Measurements from ENCODE around the gene SV2B. TPM values are rescaled to one million over a fixed set of nuclear protein-coding genes. Genes with fewer than 3 reads are reported as not detected.

The SV2B gene
- total RNA-seq, 2 donors from 2014 or later, result not detected

GRCh38 chr15:91302588-91303439 is 202.8 kb downstream of the SV2B start:
- Mint-ChIP-seq H3K4me3 (no peak overlapping the region), H3K36me3 (no peaks in the 10 kb centered on the region), H3K9me3 (no peaks in the 10 kb centered on the region), H3K27ac (no peak overlapping the region), H3K4me1 (ENCODE audit: low read depth in 2 of 2) (peaks cover 5% of the 10 kb centered on the region in 2 donors), H3K27me3 (peaks cover 52 to 79% of the 10 kb centered on the region in 2 donors)
- DNase-seq (ENCODE audit: low spot score) (peak; percentile 63), ATAC-seq (peak; percentile 53 to 75)

GRCh38 chr15:91304210-91304609 is 204.2 kb downstream of the SV2B start:
- no peak overlapping the region for H3K27ac Mint-ChIP-seq
- no peak for DNase-seq (ENCODE audit: low spot score)
- H3K36me3 Mint-ChIP-seq, result no peaks in the 10 kb centered on the region
- H3K27me3 Mint-ChIP-seq, result peaks cover 53 to 75% of the 10 kb centered on the region in 2 donors
- no peak overlapping the region for H3K4me3 Mint-ChIP-seq
- peaks cover 12 to 14% of the 10 kb centered on the region in 2 donors for H3K4me1 Mint-ChIP-seq (ENCODE audit: low read depth in 2 of 2)
- ATAC-seq, result no peak
- H3K9me3 Mint-ChIP-seq, result no peaks in the 10 kb centered on the region

GRCh38 chr15:91304786-91305185 is 204.7 kb downstream of the SV2B start:
- Mint-ChIP-seq H3K4me1 (ENCODE audit: low read depth in 2 of 2) (peaks cover 16 to 19% of the 10 kb centered on the region in 2 donors), H3K27ac (no peak overlapping the region), H3K27me3 (peaks cover 59 to 81% of the 10 kb centered on the region in 2 donors), H3K36me3 (no peaks in the 10 kb centered on the region), H3K4me3 (no peak overlapping the region), H3K9me3 (no peaks in the 10 kb centered on the region)
- ATAC-seq (no peak), DNase-seq (ENCODE audit: low spot score) (no peak)

- Mint-ChIP-seq H3K4me1 (ENCODE audit: low read depth in 2 of 2) (peaks cover 18 to 21% of the 10 kb centered on the region in 2 donors), H3K4me3 (no peak overlapping the region), H3K27ac (no peak overlapping the region), H3K36me3 (no peaks in the 10 kb centered on the region), H3K27me3 (peaks cover 54 to 71% of the 10 kb centered on the region in 2 donors), H3K9me3 (no peaks in the 10 kb centered on the region)
- no peak for DNase-seq (ENCODE audit: low spot score)
- no peak for ATAC-seq
These were observed 206.1 kb downstream of the SV2B start for GRCh38 chr15:91306144-91306543.

GRCh38 chr15:91307601-91308000 is 207.5 kb downstream of the SV2B start:
- Mint-ChIP-seq H3K36me3 (no peaks in the 10 kb centered on the region), H3K4me3 (no peak overlapping the region), H3K27me3 (peaks cover 52 to 61% of the 10 kb centered on the region in 2 donors), H3K4me1 (ENCODE audit: low read depth in 2 of 2) (peaks cover 30 to 35% of the 10 kb centered on the region in 2 donors), H3K27ac (no peak overlapping the region), H3K9me3 (no peaks in the 10 kb centered on the region)
- no peak for ATAC-seq
- no peak for DNase-seq (ENCODE audit: low spot score)

GRCh38 chr15:91308199-91308598 is 208.1 kb downstream of the SV2B start:
- H3K9me3 Mint-ChIP-seq, result no peaks in the 10 kb centered on the region
- ATAC-seq, result peak; percentile 50 to 66
- H3K27me3 Mint-ChIP-seq, result peaks cover 52 to 62% of the 10 kb centered on the region in 2 donors
- DNase-seq (ENCODE audit: low spot score), result no peak
- H3K4me1 Mint-ChIP-seq (ENCODE audit: low read depth in 2 of 2), result peaks cover 31 to 41% of the 10 kb centered on the region in 2 donors
- H3K36me3 Mint-ChIP-seq, result peaks cover 2% of the 10 kb centered on the region
- H3K27ac Mint-ChIP-seq, result no peak overlapping the region
- peak overlapping the region; percentile 15 for H3K4me3 Mint-ChIP-seq

- Mint-ChIP-seq H3K4me3 (peak overlapping the region; percentile 1), H3K4me1 (ENCODE audit: low read depth in 2 of 2) (peaks cover 34 to 45% of the 10 kb centered on the region in 2 donors), H3K27me3 (peaks cover 52 to 62% of the 10 kb centered on the region in 2 donors), H3K9me3 (no peaks in the 10 kb centered on the region), H3K36me3 (peaks cover 7% of the 10 kb centered on the region), H3K27ac (no peak overlapping the region)
- DNase-seq (ENCODE audit: low spot score) (no peak), ATAC-seq (peak in 1 of 2 donors; percentile 41)
These were observed 208.8 kb downstream of the SV2B start for GRCh38 chr15:91308855-91309254.

GRCh38 chr15:91311986-91312385 is 211.9 kb downstream of the SV2B start:
- no peak for DNase-seq (ENCODE audit: low spot score)
- Mint-ChIP-seq H3K27me3 (peaks cover 37 to 38% of the 10 kb centered on the region in 2 donors), H3K4me1 (ENCODE audit: low read depth in 2 of 2) (peaks cover 46 to 58% of the 10 kb centered on the region in 2 donors), H3K27ac (no peak overlapping the region), H3K4me3 (peak overlapping the region; percentile 66), H3K9me3 (no peaks in the 10 kb centered on the region), H3K36me3 (peaks cover 7% of the 10 kb centered on the region)
- ATAC-seq, result peak; percentile 62 to 76

- Mint-ChIP-seq H3K4me1 (ENCODE audit: low read depth in 2 of 2) (peaks cover 31 to 49% of the 10 kb centered on the region in 2 donors), H3K4me3 (peak overlapping the region; percentile 66), H3K36me3 (peaks cover 7% of the 10 kb centered on the region), H3K27me3 (peaks cover 28 to 31% of the 10 kb centered on the region in 2 donors), H3K27ac (peak overlapping the region in 1 of 2 donors; percentile 24), H3K9me3 (no peaks in the 10 kb centered on the region)
- DNase-seq (ENCODE audit: low spot score) (no peak), ATAC-seq (peak; percentile 65 to 74)
These were observed 216.1 kb downstream of the SV2B start for GRCh38 chr15:91316126-91316525.

GRCh38 chr15:91318516-91318915 is 218.5 kb downstream of the SV2B start:
- Mint-ChIP-seq H3K4me1 (ENCODE audit: low read depth in 2 of 2) (peaks cover 12 to 25% of the 10 kb centered on the region in 2 donors), H3K4me3 (no peak overlapping the region), H3K27me3 (peaks cover 19 to 23% of the 10 kb centered on the region in 2 donors), H3K9me3 (no peaks in the 10 kb centered on the region), H3K36me3 (peaks cover 1% of the 10 kb centered on the region), H3K27ac (no peak overlapping the region)
- no peak for ATAC-seq
- DNase-seq (ENCODE audit: low spot score), result no peak

- ATAC-seq (no peak), DNase-seq (ENCODE audit: low spot score) (no peak)
- Mint-ChIP-seq H3K27ac (no peak overlapping the region), H3K9me3 (no peaks in the 10 kb centered on the region), H3K27me3 (peaks cover 21 to 24% of the 10 kb centered on the region in 2 donors), H3K4me1 (ENCODE audit: low read depth in 2 of 2) (peaks cover 11 to 25% of the 10 kb centered on the region in 2 donors), H3K4me3 (no peak overlapping the region), H3K36me3 (peaks cover 3% of the 10 kb centered on the region)
These were observed 218.9 kb downstream of the SV2B start for GRCh38 chr15:91318931-91319330.

GRCh38 chr15:91319371-91320059 is 219.5 kb downstream of the SV2B start:
- Mint-ChIP-seq H3K4me3 (no peak overlapping the region), H3K27ac (peak overlapping the region in 1 of 2 donors; percentile 52), H3K9me3 (no peaks in the 10 kb centered on the region), H3K27me3 (peaks cover 23 to 30% of the 10 kb centered on the region in 2 donors), H3K36me3 (peaks cover 8% of the 10 kb centered on the region), H3K4me1 (ENCODE audit: low read depth in 2 of 2) (peaks cover 11 to 25% of the 10 kb centered on the region in 2 donors)
- ATAC-seq, result no peak
- no peak for DNase-seq (ENCODE audit: low spot score)

GRCh38 chr15:91320101-91320500 is 220.0 kb downstream of the SV2B start:
- Mint-ChIP-seq H3K4me3 (no peak overlapping the region), H3K9me3 (no peaks in the 10 kb centered on the region), H3K36me3 (peaks cover 11% of the 10 kb centered on the region), H3K27ac (peak overlapping the region in 1 of 2 donors; percentile 52), H3K4me1 (ENCODE audit: low read depth in 2 of 2) (peaks cover 11 to 25% of the 10 kb centered on the region in 2 donors), H3K27me3 (peaks cover 25 to 36% of the 10 kb centered on the region in 2 donors)
- ATAC-seq, result no peak
- DNase-seq (ENCODE audit: low spot score), result no peak

- DNase-seq (ENCODE audit: low spot score) (no peak), ATAC-seq (no peak)
- Mint-ChIP-seq H3K27ac (no peak overlapping the region), H3K9me3 (no peaks in the 10 kb centered on the region), H3K4me1 (ENCODE audit: low read depth in 2 of 2) (peaks cover 0 to 2% of the 10 kb centered on the region in 2 donors), H3K36me3 (peaks cover 19% of the 10 kb centered on the region), H3K27me3 (peaks cover 21 to 32% of the 10 kb centered on the region in 2 donors), H3K4me3 (no peak overlapping the region)
These were observed 229.9 kb downstream of the SV2B start for GRCh38 chr15:91329914-91330313.

Data from natural killer cell treated with Interleukin-12 subunit alpha and Interleukin-12 subunit beta and Interleukin-15 and Interleukin-18, amount 100 ng/mL, for 72 hours (primary cell).